ENCODE results near the gene RUNX2.

RUNX2 gene

GRCh38 chr6:45591306-45591705 lies 263.2 kb downstream of the RUNX2 start:
- ATAC-seq, result peak; percentile 12
- TF ChIP-seq TSHZ2 (CRISPR knock-in tag; IDR thresholded peaks at IDR 0.05) (no peak), TCF4 (CRISPR knock-in tag; IDR thresholded peaks at IDR 0.05; ENCODE audit: borderline replicate concordance) (no peak), ZNF8 (CRISPR knock-in tag; IDR thresholded peaks at IDR 0.05) (no peak), CREB5 (CRISPR knock-in tag; IDR thresholded peaks at IDR 0.05; ENCODE audit: low read depth) (no peak), SNAI2 (CRISPR knock-in tag; IDR thresholded peaks at IDR 0.05) (no peak), ISL1 (CRISPR knock-in tag; IDR thresholded peaks at IDR 0.05) (no peak), POU6F1 (CRISPR knock-in tag; IDR thresholded peaks at IDR 0.05; ENCODE audit: borderline replicate concordance, low read depth) (no peak), ZNF70 (CRISPR knock-in tag; IDR thresholded peaks at IDR 0.05) (no peak), GLIS3 (CRISPR knock-in tag; IDR thresholded peaks at IDR 0.05) (no peak), ZNF565 (CRISPR knock-in tag; conservative IDR thresholded peaks at IDR 0.05; ENCODE audit: low read depth) (no peak), BACH2 (CRISPR knock-in tag; IDR thresholded peaks at IDR 0.05; ENCODE audit: borderline replicate concordance) (no peak), ZFP30 (CRISPR knock-in tag; IDR thresholded peaks at IDR 0.05) (no peak), PATZ1 (CRISPR knock-in tag; IDR thresholded peaks at IDR 0.05; ENCODE audit: borderline replicate concordance) (no peak), ARNTL (CRISPR knock-in tag; IDR thresholded peaks at IDR 0.05; ENCODE audit: borderline replicate concordance, low read depth) (no peak)

- no peak for TF ChIP-seq ARNTL (CRISPR knock-in tag; IDR thresholded peaks at IDR 0.05; ENCODE audit: borderline replicate concordance, low read depth)
- no peak for TF ChIP-seq BACH2 (CRISPR knock-in tag; IDR thresholded peaks at IDR 0.05; ENCODE audit: borderline replicate concordance)
- TF ChIP-seq PATZ1 (CRISPR knock-in tag; IDR thresholded peaks at IDR 0.05; ENCODE audit: borderline replicate concordance), result no peak
- no peak for TF ChIP-seq ISL1 (CRISPR knock-in tag; IDR thresholded peaks at IDR 0.05)
- no peak for TF ChIP-seq SNAI2 (CRISPR knock-in tag; IDR thresholded peaks at IDR 0.05)
- TF ChIP-seq ZFP3 (CRISPR knock-in tag; IDR thresholded peaks at IDR 0.05), result no peak
- TF ChIP-seq GLIS3 (CRISPR knock-in tag; IDR thresholded peaks at IDR 0.05), result no peak
- no peak for TF ChIP-seq OSR1 (CRISPR knock-in tag; IDR thresholded peaks at IDR 0.05)
- TF ChIP-seq TOX (CRISPR knock-in tag; IDR thresholded peaks at IDR 0.05; ENCODE audit: borderline replicate concordance), result no peak
- TF ChIP-seq CSDC2 (CRISPR knock-in tag; IDR thresholded peaks at IDR 0.05), result no peak
- TF ChIP-seq ZFP30 (CRISPR knock-in tag; IDR thresholded peaks at IDR 0.05), result no peak
- TF ChIP-seq PPARA (CRISPR knock-in tag; IDR thresholded peaks at IDR 0.05; ENCODE audit: borderline replicate concordance), result no peak
- no peak for TF ChIP-seq ZC3H10 (CRISPR knock-in tag; IDR thresholded peaks at IDR 0.05)
- no peak for TF ChIP-seq ZNF70 (CRISPR knock-in tag; IDR thresholded peaks at IDR 0.05)
- no peak for TF ChIP-seq TSHZ2 (CRISPR knock-in tag; IDR thresholded peaks at IDR 0.05)
- no peak for TF ChIP-seq POU6F1 (CRISPR knock-in tag; IDR thresholded peaks at IDR 0.05; ENCODE audit: borderline replicate concordance, low read depth)
- no peak for TF ChIP-seq RARB (CRISPR knock-in tag; IDR thresholded peaks at IDR 0.05)
- no peak for TF ChIP-seq CSRNP3 (CRISPR knock-in tag; IDR thresholded peaks at IDR 0.05)
- no peak for TF ChIP-seq ESRRG (CRISPR knock-in tag; IDR thresholded peaks at IDR 0.05)
- ATAC-seq, result no peak
These were observed 263.8 kb downstream of the RUNX2 start for GRCh38 chr6:45591890-45592289.
